OCI-LY7 (cell line): Measurements from ENCODE around the gene APOA4. TPM values are rescaled to one million over a fixed set of nuclear protein-coding genes. Genes with fewer than 3 reads are reported as not detected.

Experiments used
- BruUV-seq: library from RNA; stranded (reverse); fragments of 400-500 nt; replicated peaks from 2 replicates; lab custom pipeline; 2021; lab: Mats Ljungman, UMichigan
- CTCF ChIA-PET: fragments of 300-600 bp; sonication (Branson Sonifier 250); formaldehyde crosslinking; loops from one replicate; lab custom pipeline; 2022; ENCODE audit warnings: antibody characterized with exemption; ENCODE audit not compliant: unreplicated experiment; lab: Charles Lee
- POLR2A ChIA-PET: fragments of 300-600 bp; sonication (Branson Sonifier 250); formaldehyde crosslinking; loops from one replicate; lab custom pipeline; 2022; ENCODE audit warnings: antibody characterized with exemption; lab: Charles Lee
- DNase-seq: peaks from one replicate; pipeline ENCODE4 v3.0.0-alpha.2; 2015; ENCODE audit warnings: low spot score
- H2AFZ ChIP-seq: fragments of 200-600 bp; sonication (generic), shearing (Covaris generic); 2 replicates; pipeline ENCODE4 v1.6.1; 2014; ENCODE audit warnings: mild to moderate bottlenecking, antibody characterized with exemption, low read length, moderate library complexity
- H3K27ac ChIP-seq: fragments of 200-600 bp; sonication (generic); 2 replicates; pipeline ENCODE4 v1.5.1; 2014; ENCODE audit warnings: mixed run types, low read depth, mild to moderate bottlenecking, moderate library complexity, low read length, inconsistent platforms; ENCODE audit not compliant: poor library complexity, severe bottlenecking
- H3K36me3 ChIP-seq: fragments of 200-600 bp; sonication (generic); 2 replicates; pipeline ENCODE4 v1.6.1; 2014; ENCODE audit warnings: mild to moderate bottlenecking, antibody characterized with exemption, low read length, moderate library complexity, mixed read lengths; ENCODE audit not compliant: insufficient read depth
- H3K4me1 ChIP-seq: fragments of 200-600 bp; sonication (generic); 2 replicates; pipeline ENCODE4 v1.5.1; 2014; ENCODE audit warnings: mild to moderate bottlenecking, low read length; ENCODE audit not compliant: insufficient read depth, poor library complexity, severe bottlenecking
- H3K4me2 ChIP-seq: fragments of 200-600 bp; sonication (generic); 2 replicates; pipeline ENCODE4 v1.6.1; 2014; ENCODE audit warnings: mild to moderate bottlenecking, low read length
- H3K4me3 ChIP-seq: fragments of 200-600 bp; sonication (generic); 2 replicates; pipeline ENCODE4 v1.5.1; 2014; ENCODE audit warnings: mild to moderate bottlenecking, low read depth, low read length; ENCODE audit not compliant: poor library complexity, severe bottlenecking
- H3K79me2 ChIP-seq: fragments of 200-600 bp; sonication (generic); 2 replicates; pipeline ENCODE4 v1.6.1; 2016; ENCODE audit warnings: low read depth, mild to moderate bottlenecking, low read length, moderate library complexity, mixed read lengths; ENCODE audit not compliant: insufficient read depth
- H3K9me2 ChIP-seq: fragments of 200-600 bp; sonication (generic); 2 replicates; pipeline ENCODE4 v1.6.1; 2016; ENCODE audit warnings: mild to moderate bottlenecking, low read length, mixed read lengths; ENCODE audit not compliant: insufficient read depth
- H3K9me3 ChIP-seq: fragments of 200-600 bp; sonication (generic); 2 replicates; pipeline ENCODE4 v1.6.1; 2014; ENCODE audit warnings: mild to moderate bottlenecking, mixed run types, low read length, mixed read lengths
- H4K20me1 ChIP-seq: fragments of 200-600 bp; sonication (generic); 2 replicates; pipeline ENCODE4 v1.6.1; 2014; ENCODE audit warnings: mild to moderate bottlenecking, antibody characterized with exemption, low read length, moderate library complexity, mixed read lengths; ENCODE audit not compliant: insufficient read depth
- CTCF ChIP-seq: fragments of 200-600 bp; sonication (generic); conservative IDR thresholded peaks from 2 replicates; pipeline ENCODE4 v1.5.1; 2014; ENCODE audit warnings: mild to moderate bottlenecking, antibody characterized with exemption, low read length, moderate library complexity, mixed read lengths
- EZH2phosphoT487 ChIP-seq: fragments of 200-600 bp; sonication (generic); IDR thresholded peaks from 2 replicates; pipeline ENCODE4 v1.6.1; 2018; ENCODE audit warnings: low read depth, borderline replicate concordance, mild to moderate bottlenecking, mixed run types, antibody characterized with exemption, low read length, moderate library complexity, mixed read lengths
- intact Hi-C: fragments of 100-400 bp; cut with micrococcal nuclease; formaldehyde crosslinking; loops from one replicate; pipeline ENCODE4 v1.10.0; 2022; ENCODE audit not compliant: unreplicated experiment
- total RNA-seq, 2 experiments: library from RNA; depleted of rRNA in 1 of 2; stranded (reverse); fragments of >200 nt in 1 of 2; shearing (Covaris generic) in 1 of 2; gene quantifications; 2 replicates each; pipeline ENCODE4 v1.2.3, GENCODE V29; 2014 to 2022

Gene APOA4
- total RNA-seq, 2 experiments from 2014 or later = not detected

- Histone ChIP-seq H3K9me2 (no peaks in the 10 kb centered on the region), H3K4me3 (no peak overlapping the region), H3K4me2 (no peak overlapping the region), H4K20me1 (no peaks in the 10 kb centered on the region), H3K9me3 (no peaks in the 10 kb centered on the region), H3K79me2 (no peaks in the 10 kb centered on the region), H3K4me1 (no peaks in the 10 kb centered on the region), H3K27ac (no peak overlapping the region), H2AFZ (no peak overlapping the region), H3K36me3 (peaks cover 90% of the 10 kb centered on the region)
- ChIA-PET CTCF (interaction anchor here (1.0 kb wide), 1 partner anchor 26 kb away, joined by 3 read pairs; no protein-coding TSS in a partner anchor), POLR2A (interaction anchor here (1.4 kb wide), 1 partner anchor 8 kb away, joined by 4 read pairs; no protein-coding TSS in a partner anchor)
- no TSS peak for BruUV-seq
- intact Hi-C loops = no loop called here
- no peak for DNase-seq
- TF ChIP-seq CTCF (no peak), EZH2phosphoT487 (no peak)
Measured at GRCh38 chr11:116861539-116861938, 38.4 kb upstream of the APOA4 start.

- peaks cover 87% of the 10 kb centered on the region for H3K36me3 ChIP-seq
- BruUV-seq = no TSS peak
- CTCF ChIA-PET = no interaction called here
Measured at GRCh38 chr11:116860303-116860702, 37.2 kb upstream of the APOA4 start.

More at GRCh38 chr11:116860303-116860702, 37.2 kb upstream of the APOA4 start:
- intact Hi-C loops = no loop called here
- H3K27ac ChIP-seq = no peak overlapping the region
- H3K4me2 ChIP-seq = no peak overlapping the region
- H2AFZ ChIP-seq = no peak overlapping the region
- POLR2A ChIA-PET = no interaction called here
- no peaks in the 10 kb centered on the region for H3K9me2 ChIP-seq
- DNase-seq = no peak
- H3K79me2 ChIP-seq = no peaks in the 10 kb centered on the region
- H3K4me1 ChIP-seq = no peaks in the 10 kb centered on the region
- H3K9me3 ChIP-seq = no peaks in the 10 kb centered on the region
- no peak overlapping the region for H3K4me3 ChIP-seq
- no peaks in the 10 kb centered on the region for H4K20me1 ChIP-seq
- TF ChIP-seq EZH2phosphoT487 (no peak), CTCF (no peak)
